ENCODE measurements around the gene SNRNP27.
A peak's percentile ranks its signal among the peaks of the same experiment; 100 is the strongest.

The SNRNP27 gene

DNA sequence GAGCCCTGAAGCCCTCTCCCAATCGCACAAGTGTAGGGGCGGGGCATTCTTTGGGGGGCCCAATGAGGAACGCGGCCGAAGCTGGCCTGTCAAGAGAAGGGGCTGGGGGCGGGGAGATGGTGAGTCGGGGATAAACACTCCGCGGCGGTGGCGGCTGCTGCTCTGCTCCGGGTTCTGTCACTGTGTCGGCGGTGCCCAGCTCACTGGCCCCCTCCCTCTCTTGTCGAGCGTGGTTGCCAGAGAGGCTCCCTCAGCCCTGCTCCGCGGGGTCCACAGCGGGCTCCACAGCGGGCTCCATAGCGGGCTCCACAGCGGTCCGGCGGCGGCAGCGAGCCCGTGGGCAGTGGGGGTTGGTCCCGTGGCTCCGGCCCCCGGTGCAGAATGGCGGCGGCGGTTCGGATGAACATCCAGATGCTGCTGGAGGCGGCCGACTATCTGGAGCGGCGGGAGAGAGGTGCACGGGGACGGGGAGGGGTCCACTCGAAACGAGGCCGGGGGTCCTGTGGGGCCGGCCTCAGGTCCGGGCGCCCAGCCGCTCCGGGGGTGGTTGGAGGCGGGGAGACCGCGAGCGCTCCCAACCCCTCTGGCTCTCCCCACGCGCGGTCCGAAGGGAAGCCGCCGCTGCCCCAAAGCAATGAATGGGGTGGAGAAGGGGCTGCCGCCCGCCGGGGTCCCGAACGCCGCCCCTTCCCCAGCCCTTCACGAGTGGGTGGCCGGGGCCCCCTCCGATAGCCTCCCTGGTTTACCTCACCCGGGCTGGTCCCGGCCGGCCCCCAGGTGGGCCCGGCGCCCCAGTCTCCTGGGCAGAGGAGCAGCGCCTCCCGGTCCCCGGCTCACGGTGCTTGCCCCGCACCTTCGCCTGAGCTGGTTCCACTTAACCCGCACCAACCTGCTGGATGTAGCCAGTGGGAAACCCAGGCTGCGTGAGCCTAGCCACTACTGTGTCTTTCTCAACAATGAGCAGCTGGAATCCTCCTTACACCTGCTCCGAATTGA is 21.5 kb downstream of the SNRNP27 start, which contains the start of gene MXD1:
Gene MXD1, plus strand, starts transcription at position 160 of the 996 bp plus-strand sequence. Its CDS starts 222 bp downstream, at position 382.
- DNase-seq (ENCODE audit: low read depth in 1 of 2, low spot score in 1 of 2), result peak; percentile 99 to 100

DNA sequence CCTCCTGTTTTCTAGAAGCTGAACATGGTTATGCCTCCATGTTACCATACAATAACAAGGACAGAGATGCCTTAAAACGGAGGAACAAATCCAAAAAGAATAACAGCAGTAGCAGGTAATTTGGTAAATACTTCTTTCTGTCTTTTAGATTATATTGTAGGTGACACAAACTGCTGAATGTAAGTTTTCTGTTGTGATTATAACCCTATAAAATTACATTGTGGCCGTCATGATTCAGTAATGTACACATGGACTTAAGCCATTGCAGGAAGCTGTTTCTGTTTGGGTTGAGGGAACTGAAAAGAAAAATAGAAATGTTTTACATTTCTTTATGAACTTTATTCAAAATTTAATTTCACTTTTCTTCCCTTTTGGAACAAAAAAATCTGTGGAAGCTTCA is 22.4 kb downstream of the SNRNP27 start:
- no peak for DNase-seq (ENCODE audit: low read depth in 1 of 2, low spot score in 1 of 2)

- no peak for DNase-seq (ENCODE audit: low read depth in 1 of 2, low spot score in 1 of 2)
Measured at GRCh38 chr2:69917852-69918251, 24.1 kb downstream of the SNRNP27 start.

- no peak for DNase-seq (ENCODE audit: low read depth in 1 of 2, low spot score in 1 of 2)
Measured at GRCh38 chr2:69918401-69918800, 24.6 kb downstream of the SNRNP27 start.

DNA sequence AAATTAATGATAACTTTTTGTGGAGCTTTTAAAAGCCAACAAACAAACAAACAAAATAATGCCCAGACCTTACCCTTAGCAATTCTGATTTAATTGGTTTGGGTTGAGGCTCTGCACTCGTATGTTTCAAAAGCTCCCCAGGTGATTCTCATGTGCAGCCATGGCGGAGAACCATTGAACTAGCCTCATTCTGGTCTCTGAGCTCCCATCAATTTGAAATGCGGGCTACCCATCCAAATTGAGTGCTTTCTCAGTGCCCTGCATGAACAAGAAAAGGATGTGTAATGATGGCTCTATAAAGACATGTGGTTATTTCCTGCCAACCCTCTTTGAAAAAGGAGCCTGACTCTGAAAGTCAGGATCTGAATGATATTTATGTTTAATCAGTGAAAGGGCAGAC is 29.4 kb downstream of the SNRNP27 start:
- no peak for DNase-seq (ENCODE audit: low read depth in 1 of 2, low spot score in 1 of 2)

- no peak for DNase-seq (ENCODE audit: low read depth in 1 of 2, low spot score in 1 of 2)
Measured at GRCh38 chr2:69926849-69927515, 33.2 kb downstream of the SNRNP27 start.

GRCh38 chr2:69931832-69932595 is 38.3 kb downstream of the SNRNP27 start:
- DNase-seq (ENCODE audit: low read depth in 1 of 2, low spot score in 1 of 2), result no peak

DNA sequence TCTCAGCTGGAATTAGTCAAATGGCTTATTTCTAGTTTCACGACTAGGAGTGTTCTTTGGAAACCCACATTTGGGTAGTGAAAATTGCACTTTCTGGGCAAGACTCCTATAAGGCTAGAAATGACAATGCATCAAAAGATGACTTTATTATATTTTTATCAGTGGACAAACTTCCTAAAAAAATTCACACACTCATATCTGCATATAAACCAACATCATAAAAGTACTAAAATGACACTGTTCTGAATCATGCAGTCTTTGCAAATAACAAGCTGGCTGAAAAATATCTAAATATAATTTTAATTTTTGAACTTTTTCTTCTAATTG is 38.8 kb downstream of the SNRNP27 start:
- DNase-seq (ENCODE audit: low read depth in 1 of 2, low spot score in 1 of 2), result no peak

- DNase-seq (ENCODE audit: low read depth in 1 of 2, low spot score in 1 of 2), result no peak
Measured at GRCh38 chr2:69933254-69933828, 39.6 kb downstream of the SNRNP27 start.

- no peak for DNase-seq (ENCODE audit: low read depth in 1 of 2, low spot score in 1 of 2)
Measured at GRCh38 chr2:69933839-69934613, 40.3 kb downstream of the SNRNP27 start.

- DNase-seq (ENCODE audit: low read depth in 1 of 2, low spot score in 1 of 2), result no peak
Measured at GRCh38 chr2:69934614-69934908, 40.8 kb downstream of the SNRNP27 start.

GRCh38 chr2:69935011-69935410 is 41.3 kb downstream of the SNRNP27 start:
- DNase-seq (ENCODE audit: low read depth in 1 of 2, low spot score in 1 of 2), result no peak

DNA sequence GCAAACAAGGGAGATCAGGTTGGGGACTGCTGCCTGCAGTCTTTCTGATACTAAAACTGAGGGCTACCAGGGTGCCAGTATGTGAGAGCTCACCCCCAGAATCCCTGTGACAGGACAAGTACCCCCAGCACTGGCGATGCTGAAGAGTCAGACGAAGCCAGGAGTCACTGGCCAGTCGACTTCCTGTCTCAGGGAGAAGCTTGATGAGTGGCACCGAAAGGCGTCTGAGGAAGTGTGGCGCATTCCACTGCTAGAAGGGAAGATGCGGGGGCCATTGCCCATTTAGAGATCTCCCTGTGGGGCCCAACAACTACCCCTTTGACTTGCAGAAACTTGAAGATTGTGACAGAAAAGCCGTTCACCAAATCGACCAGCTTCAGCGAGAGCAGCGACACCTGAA is 43.1 kb downstream of the SNRNP27 start:
- DNase-seq (ENCODE audit: low read depth in 1 of 2, low spot score in 1 of 2), result no peak

DNA sequence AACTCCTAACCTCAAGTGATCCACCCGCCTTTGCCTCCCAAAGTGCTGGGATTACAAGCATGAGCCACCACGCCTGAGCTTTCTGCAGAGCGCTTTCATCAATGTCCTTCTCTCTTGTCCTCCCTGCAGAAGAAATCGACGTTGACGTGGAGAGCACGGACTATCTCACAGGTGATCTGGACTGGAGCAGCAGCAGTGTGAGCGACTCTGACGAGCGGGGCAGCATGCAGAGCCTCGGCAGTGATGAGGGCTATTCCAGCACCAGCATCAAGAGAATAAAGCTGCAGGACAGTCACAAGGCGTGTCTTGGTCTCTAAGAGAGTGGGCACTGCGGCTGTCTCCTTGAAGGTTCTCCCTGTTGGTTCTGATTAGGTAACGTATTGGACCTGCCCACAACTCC is 44.2 kb downstream of the SNRNP27 start:
- DNase-seq (ENCODE audit: low read depth in 1 of 2, low spot score in 1 of 2), result no peak

GRCh38 chr2:69939722-69940121 is 46.0 kb downstream of the SNRNP27 start:
- DNase-seq (ENCODE audit: low read depth in 1 of 2, low spot score in 1 of 2), result no peak

DNA sequence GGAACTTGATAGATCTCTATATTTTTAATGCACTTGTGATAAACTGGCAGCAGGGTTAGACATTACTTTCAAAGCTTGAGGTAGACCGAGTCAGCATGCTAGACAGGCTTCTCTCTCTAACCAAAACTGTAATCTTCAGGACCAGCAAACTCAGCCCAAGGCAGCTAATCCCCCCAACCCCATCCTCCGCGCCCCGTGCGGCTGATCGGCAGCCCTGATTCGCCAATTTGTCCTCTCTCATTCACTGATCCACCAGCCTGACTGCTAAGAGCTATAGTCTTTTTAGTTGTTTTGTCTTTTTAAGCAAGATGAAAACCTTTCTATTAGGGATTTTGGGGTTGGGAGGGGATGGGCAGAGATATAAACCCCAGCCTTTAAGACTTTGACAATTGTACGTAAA is 46.9 kb downstream of the SNRNP27 start:
- DNase-seq (ENCODE audit: low read depth in 1 of 2, low spot score in 1 of 2), result no peak

GRCh38 chr2:69943000-69943842 is 49.5 kb downstream of the SNRNP27 start:
- DNase-seq (ENCODE audit: low read depth in 1 of 2, low spot score in 1 of 2), result no peak

DNA sequence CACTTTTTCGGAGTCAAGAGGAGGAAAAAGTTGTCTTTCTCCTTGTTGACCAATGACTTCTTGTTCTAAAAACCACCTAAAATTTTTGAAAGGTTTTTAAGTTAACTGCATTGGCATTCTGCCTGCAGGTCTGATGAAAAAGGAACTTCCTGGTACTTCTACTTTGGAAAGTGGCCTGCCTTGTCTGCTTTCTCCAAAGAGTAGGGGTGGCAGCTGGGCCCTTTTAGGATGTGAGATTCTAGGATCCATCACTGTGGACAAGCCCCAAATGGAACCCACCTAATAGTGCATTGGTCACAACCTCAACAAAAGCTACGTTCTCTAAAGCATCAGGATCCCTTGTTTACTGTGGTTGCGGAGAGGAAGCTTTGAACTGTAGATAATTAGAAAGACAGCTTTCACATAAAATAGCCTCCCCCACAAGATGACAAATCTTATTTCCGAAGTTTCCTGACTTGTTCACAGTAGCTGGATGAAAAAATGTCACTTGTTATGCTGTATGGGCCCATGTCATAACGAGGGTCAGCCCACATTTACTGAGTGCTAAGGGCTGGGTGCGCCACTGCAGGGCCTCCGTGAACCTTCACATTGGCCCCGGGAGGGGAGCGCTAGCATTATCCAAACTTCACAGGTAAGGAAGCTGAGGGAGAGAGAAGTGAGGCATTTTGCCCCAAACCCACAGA is 50.2 kb downstream of the SNRNP27 start:
- no peak for DNase-seq (ENCODE audit: low read depth in 1 of 2, low spot score in 1 of 2)

- no peak for DNase-seq (ENCODE audit: low read depth in 1 of 2, low spot score in 1 of 2)
Measured at GRCh38 chr2:69944756-69945155, 51.0 kb downstream of the SNRNP27 start.

Data from activated T-helper 1 cell treated with anti-CD3 and anti-CD28 coated beads, Interleukin-2, amount 50 U/mL, for 16 hours (primary cell).